SU-DHL-6 (cell line): ENCODE results near the gene OAS3.

Experiments
- H2AFZ ChIP-seq: fragments of 200-600 bp; sonication (generic); 2 replicates; pipeline ENCODE4 v1.6.1; 2014; ENCODE audit warnings: low read depth, mild to moderate bottlenecking, moderate library complexity, mixed read lengths, antibody characterized with exemption, low read length; ENCODE audit not compliant: severe bottlenecking
- H3F3A ChIP-seq: fragments of 200-600 bp; shearing (Covaris generic); 2 replicates; pipeline ENCODE4 v1.6.0; 2016; ENCODE audit warnings: antibody characterized with exemption, mild to moderate bottlenecking; ENCODE audit not compliant: insufficient read depth
- H3K27ac ChIP-seq: fragments of 200-600 bp; sonication (generic); 2 replicates; pipeline ENCODE4 v1.5.1; 2016; ENCODE audit warnings: low read depth, mild to moderate bottlenecking, low read length, moderate library complexity, mixed read lengths
- H3K27me3 ChIP-seq: fragments of 200-600 bp; sonication (generic), shearing (Covaris generic); 2 replicates; pipeline ENCODE4 v1.6.0; 2014; ENCODE audit warnings: mild to moderate bottlenecking, low read length
- H3K36me3 ChIP-seq: fragments of 200-600 bp; sonication (generic); 2 replicates; pipeline ENCODE4 v1.6.1; 2014; ENCODE audit warnings: mild to moderate bottlenecking, low read length, mixed read lengths
- H3K4me2 ChIP-seq: fragments of 300-600, 200-600 bp; shearing (Covaris generic), sonication (generic); 2 replicates; pipeline ENCODE4 v1.6.0; 2014; ENCODE audit warnings: low read length, low read depth, mild to moderate bottlenecking; ENCODE audit not compliant: poor library complexity, severe bottlenecking
- H3K4me3 ChIP-seq: fragments of 200-600 bp; sonication (generic); 2 replicates; pipeline ENCODE4 v1.5.1; 2014; ENCODE audit warnings: antibody characterized with exemption, low read length, mild to moderate bottlenecking, mixed read lengths; ENCODE audit not compliant: insufficient read depth, poor library complexity, severe bottlenecking
- H3K79me2 ChIP-seq: fragments of 200-600 bp; sonication (generic); 2 replicates; pipeline ENCODE4 v1.6.1; 2014; ENCODE audit warnings: mild to moderate bottlenecking, low read length, moderate library complexity; ENCODE audit not compliant: insufficient read depth
- H3K9ac ChIP-seq: fragments of 200-600 bp; sonication (generic); 2 replicates; pipeline ENCODE4 v1.7.0; 2014; ENCODE audit warnings: mild to moderate bottlenecking, low read length
- H3K9me2 ChIP-seq: fragments of 200-600 bp; sonication (generic); replicated peaks from 2 replicates; pipeline ENCODE4 v1.6.1; 2014; ENCODE audit warnings: low read length; ENCODE audit not compliant: insufficient read depth
- H3K9me3 ChIP-seq: fragments of 200-600 bp; sonication (generic); 2 replicates; pipeline ENCODE4 v1.6.1; 2014; ENCODE audit warnings: low read length, mixed read lengths; ENCODE audit not compliant: insufficient read depth
- H4K20me1 ChIP-seq: fragments of 200-600 bp; sonication (generic); 2 replicates; pipeline ENCODE4 v1.6.1; 2014; ENCODE audit warnings: low read depth, mild to moderate bottlenecking, antibody characterized with exemption, low read length, moderate library complexity, mixed read lengths
- EZH2phosphoT487 ChIP-seq: fragments of 200-600 bp; sonication (generic), shearing (Covaris generic); conservative IDR thresholded peaks from 2 replicates; pipeline ENCODE4 v1.6.1; 2018; ENCODE audit warnings: mild to moderate bottlenecking, antibody characterized with exemption, low read length, moderate library complexity, mixed read lengths
- TF ChIP-seq, protein P1 (sequence below): fragments of 200-600 bp; sonication (generic); IDR thresholded peaks from one replicate; pipeline ENCODE4 v1.5.1; 2017; ENCODE audit warnings: antibody characterized with exemption, mild to moderate bottlenecking, low read length, moderate library complexity; ENCODE audit not compliant: insufficient read depth, poor library complexity, severe bottlenecking

Gene OAS3

GRCh38 chr12:112944024-112944690 is 5.9 kb downstream of the OAS3 start:
- H3K9ac ChIP-seq = no peak overlapping the region
- no peaks in the 10 kb centered on the region for H3F3A ChIP-seq
- no peaks in the 10 kb centered on the region for H3K9me3 ChIP-seq
- H3K79me2 ChIP-seq = no peaks in the 10 kb centered on the region
- no peak overlapping the region for H2AFZ ChIP-seq
- no peak overlapping the region for H3K4me3 ChIP-seq
- H3K36me3 ChIP-seq = no peaks in the 10 kb centered on the region
- H3K27ac ChIP-seq = no peak overlapping the region
- no peaks in the 10 kb centered on the region for H3K27me3 ChIP-seq
- no peaks in the 10 kb centered on the region for H4K20me1 ChIP-seq
- H3K9me2 ChIP-seq = no peaks in the 10 kb centered on the region
- H3K4me2 ChIP-seq = no peak overlapping the region
- TF ChIP-seq, protein P1, sequence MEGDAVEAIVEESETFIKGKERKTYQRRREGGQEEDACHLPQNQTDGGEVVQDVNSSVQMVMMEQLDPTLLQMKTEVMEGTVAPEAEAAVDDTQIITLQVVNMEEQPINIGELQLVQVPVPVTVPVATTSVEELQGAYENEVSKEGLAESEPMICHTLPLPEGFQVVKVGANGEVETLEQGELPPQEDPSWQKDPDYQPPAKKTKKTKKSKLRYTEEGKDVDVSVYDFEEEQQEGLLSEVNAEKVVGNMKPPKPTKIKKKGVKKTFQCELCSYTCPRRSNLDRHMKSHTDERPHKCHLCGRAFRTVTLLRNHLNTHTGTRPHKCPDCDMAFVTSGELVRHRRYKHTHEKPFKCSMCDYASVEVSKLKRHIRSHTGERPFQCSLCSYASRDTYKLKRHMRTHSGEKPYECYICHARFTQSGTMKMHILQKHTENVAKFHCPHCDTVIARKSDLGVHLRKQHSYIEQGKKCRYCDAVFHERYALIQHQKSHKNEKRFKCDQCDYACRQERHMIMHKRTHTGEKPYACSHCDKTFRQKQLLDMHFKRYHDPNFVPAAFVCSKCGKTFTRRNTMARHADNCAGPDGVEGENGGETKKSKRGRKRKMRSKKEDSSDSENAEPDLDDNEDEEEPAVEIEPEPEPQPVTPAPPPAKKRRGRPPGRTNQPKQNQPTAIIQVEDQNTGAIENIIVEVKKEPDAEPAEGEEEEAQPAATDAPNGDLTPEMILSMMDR = no peak
- TF ChIP-seq EZH2phosphoT487 = no peak

DNA sequence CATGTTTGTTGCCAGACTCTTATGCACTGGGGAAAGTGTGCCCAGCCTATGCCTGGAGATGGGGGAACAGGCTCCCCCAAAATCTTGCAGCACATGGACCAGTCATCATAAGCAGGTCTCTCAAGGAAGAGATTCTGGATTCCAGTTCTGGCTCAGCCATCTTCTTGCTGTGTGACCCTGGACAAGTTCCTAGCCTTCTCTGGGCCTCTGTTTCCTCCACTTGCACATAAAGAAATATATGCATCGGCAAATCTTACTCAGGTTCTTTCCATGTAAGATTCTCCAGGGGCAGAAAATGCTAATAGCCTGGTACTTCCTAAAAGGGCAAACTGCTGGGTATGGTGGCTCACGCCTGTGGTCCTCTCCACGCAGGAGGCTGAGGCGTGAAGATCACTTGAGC is 7.2 kb downstream of the OAS3 start:
- no peak overlapping the region for H3K27ac ChIP-seq
- H3K4me3 ChIP-seq = no peak overlapping the region
- no peaks in the 10 kb centered on the region for H3K9me2 ChIP-seq
- H3K4me2 ChIP-seq = no peak overlapping the region
- H3K79me2 ChIP-seq = no peaks in the 10 kb centered on the region
- no peaks in the 10 kb centered on the region for H3K9me3 ChIP-seq
- TF ChIP-seq, protein P1 = no peak
- H2AFZ ChIP-seq = no peak overlapping the region
- H3K36me3 ChIP-seq = no peaks in the 10 kb centered on the region
- no peaks in the 10 kb centered on the region for H3K27me3 ChIP-seq
- no peaks in the 10 kb centered on the region for H4K20me1 ChIP-seq
- no peaks in the 10 kb centered on the region for H3F3A ChIP-seq
- no peak overlapping the region for H3K9ac ChIP-seq

DNA sequence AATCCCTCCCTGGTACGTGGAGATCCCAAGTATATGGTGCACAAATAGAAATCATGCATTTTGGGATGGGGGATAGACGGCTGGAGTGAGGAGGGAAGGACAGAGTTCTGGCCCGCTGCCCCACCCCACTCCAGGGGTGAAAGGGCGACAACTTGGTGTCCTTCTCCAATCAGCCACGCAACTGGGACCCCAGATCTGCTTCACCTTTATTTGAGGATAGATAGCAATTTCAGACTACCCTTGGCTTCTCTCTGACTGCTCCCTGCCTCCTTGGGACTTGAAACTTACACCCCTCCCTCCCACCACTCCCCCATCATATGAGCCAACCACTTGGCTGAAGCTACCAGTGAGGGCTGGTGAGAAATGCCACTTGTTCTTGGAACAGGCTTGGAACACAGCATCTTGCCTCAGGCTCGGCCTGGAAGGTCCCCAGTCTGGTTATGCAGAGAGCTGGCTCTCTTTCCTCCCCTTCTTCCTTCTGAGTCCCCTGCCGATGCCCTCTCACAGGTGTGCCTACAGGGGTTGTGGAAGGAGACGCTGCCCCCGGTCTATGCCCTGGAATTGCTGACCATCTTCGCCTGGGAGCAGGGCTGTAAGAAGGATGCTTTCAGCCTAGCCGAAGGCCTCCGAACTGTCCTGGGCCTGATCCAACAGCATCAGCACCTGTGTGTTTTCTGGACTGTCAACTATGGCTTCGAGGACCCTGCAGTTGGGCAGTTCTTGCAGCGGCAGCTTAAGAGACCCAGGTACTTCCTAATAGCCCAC is 8.1 kb downstream of the OAS3 start:
- H3K27ac ChIP-seq = no peak overlapping the region
- H4K20me1 ChIP-seq = no peaks in the 10 kb centered on the region
- no peaks in the 10 kb centered on the region for H3K9me2 ChIP-seq
- H2AFZ ChIP-seq = no peak overlapping the region
- H3K4me2 ChIP-seq = no peak overlapping the region
- no peak for TF ChIP-seq EZH2phosphoT487
- TF ChIP-seq, protein P1 = no peak
- H3K9me3 ChIP-seq = no peaks in the 10 kb centered on the region
- no peaks in the 10 kb centered on the region for H3F3A ChIP-seq
- no peaks in the 10 kb centered on the region for H3K36me3 ChIP-seq
- H3K4me3 ChIP-seq = no peak overlapping the region
- H3K79me2 ChIP-seq = no peaks in the 10 kb centered on the region
- H3K9ac ChIP-seq = no peak overlapping the region
- no peaks in the 10 kb centered on the region for H3K27me3 ChIP-seq
